Uterus (tissue), 4 donors: Measurements from ENCODE around the gene LRP1-AS. TPM values are rescaled to one million over a fixed set of nuclear protein-coding genes. Genes with fewer than 3 reads are reported as not detected.

Source experiments
- DNase-seq, 2 donors: peaks; one replicate each; pipeline ENCODE4 v3.0.0-alpha.2; 2019 to 2020
- H3K27ac ChIP-seq, 2 donors: fragments of 200-600 bp; sonication (generic); 1 replicate in 1 of 2; 2 replicates in 1 of 2; pipeline ENCODE4 v1.5.1; 2016 to 2018
- H3K27me3 ChIP-seq, 2 donors: fragments of 200-600 bp; sonication (generic); one replicate each; pipeline ENCODE4 v1.5.1; 2018 to 2019; ENCODE audit warnings: control low read depth in 1 of 2
- H3K36me3 ChIP-seq, 2 donors: fragments of 200-600 bp; sonication (generic); one replicate each; pipeline ENCODE4 v1.5.1; 2019; ENCODE audit warnings: control low read depth in 1 of 2
- H3K4me1 ChIP-seq, 2 donors: fragments of 200-600 bp; sonication (generic); one replicate each; pipeline ENCODE4 v1.5.1; 2018 to 2019; ENCODE audit warnings: control low read depth in 1 of 2
- H3K4me3 ChIP-seq, 2 donors: fragments of 200-600 bp; sonication (generic); 1 replicate in 1 of 2; 2 replicates in 1 of 2; pipeline ENCODE4 v1.5.1; 2018 to 2019; ENCODE audit warnings: mild to moderate bottlenecking in 1 of 2
- H3K9me3 ChIP-seq, 2 donors: fragments of 200-600 bp; sonication (generic); one replicate each; pipeline ENCODE4 v1.5.1; 2019; ENCODE audit warnings: control low read depth in 1 of 2
- POLR2A ChIP-seq, 2 donors: fragments of 450-650 bp; IDR thresholded peaks; one replicate each; pipeline ENCODE4 v1.6.1; 2016; ENCODE audit warnings: antibody characterized with exemption in 2 of 2, mild to moderate bottlenecking in 1 of 2, moderate library complexity in 1 of 2
- intact Hi-C: fragments of 100-400 bp; cut with DNase I; formaldehyde crosslinking; loops from one replicate; pipeline ENCODE4 v1.15.1; 2023; ENCODE audit warnings: low total_unique reads
- total RNA-seq, 4 donors: library from RNA; depleted of rRNA in 3 of 4; stranded (reverse); fragments of >200 nt in 3 of 4; gene quantifications; one replicate each; pipeline versions ENCODE4 v1.1.0 to v1.2.4, GENCODE V29; 2014 to 2023
- TF ChIP-seq, protein P1 (sequence below), 4 experiments: fragments of 200-600 bp in 2 of 4; fragments of 450-650 bp in 2 of 4; sonication (generic) in 2 of 4; IDR thresholded peaks; one replicate each; pipeline ENCODE4 v1.5.1; 2016 to 2019; ENCODE audit warnings: antibody characterized with exemption in 4 of 4, mild to moderate bottlenecking in 2 of 4, moderate library complexity in 1 of 4
- donor health status: DM: yes; HTN: yes; CAD: no.

LRP1-AS gene
- total RNA-seq, 4 donors from 2014 or later: not detected

DNA sequence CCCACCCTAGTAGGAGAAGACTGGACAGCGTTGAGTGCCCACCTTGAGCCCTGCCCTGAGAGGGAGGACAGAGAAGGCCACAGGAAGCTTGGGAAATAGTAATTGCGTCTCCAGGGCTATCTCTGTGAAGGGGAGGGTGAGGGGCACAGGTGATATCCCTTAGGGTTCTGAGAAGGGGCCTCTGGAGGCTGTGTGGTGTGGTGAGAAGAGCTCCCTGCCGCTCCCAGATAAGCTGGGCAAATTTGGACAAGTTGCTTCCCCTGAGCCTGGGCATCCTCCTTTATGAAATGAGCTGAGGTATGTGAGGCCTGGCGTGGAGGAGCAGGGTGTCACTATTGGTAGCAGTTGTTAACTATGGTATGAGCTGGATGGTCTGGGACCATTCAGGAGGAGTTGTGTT is 23.5 kb upstream of the LRP1-AS start:
- intact Hi-C loops: no loop called here
- H3K27me3 ChIP-seq: no peaks in the 10 kb centered on the region
- H3K4me1 ChIP-seq: no peaks in the 10 kb centered on the region
- no peak overlapping the region for H3K4me3 ChIP-seq
- no peaks in the 10 kb centered on the region for H3K9me3 ChIP-seq
- no peaks in the 10 kb centered on the region for H3K36me3 ChIP-seq
- no peak for DNase-seq
- peak overlapping the region; percentile 56 to 57 for H3K27ac ChIP-seq
- TF ChIP-seq, protein P1, sequence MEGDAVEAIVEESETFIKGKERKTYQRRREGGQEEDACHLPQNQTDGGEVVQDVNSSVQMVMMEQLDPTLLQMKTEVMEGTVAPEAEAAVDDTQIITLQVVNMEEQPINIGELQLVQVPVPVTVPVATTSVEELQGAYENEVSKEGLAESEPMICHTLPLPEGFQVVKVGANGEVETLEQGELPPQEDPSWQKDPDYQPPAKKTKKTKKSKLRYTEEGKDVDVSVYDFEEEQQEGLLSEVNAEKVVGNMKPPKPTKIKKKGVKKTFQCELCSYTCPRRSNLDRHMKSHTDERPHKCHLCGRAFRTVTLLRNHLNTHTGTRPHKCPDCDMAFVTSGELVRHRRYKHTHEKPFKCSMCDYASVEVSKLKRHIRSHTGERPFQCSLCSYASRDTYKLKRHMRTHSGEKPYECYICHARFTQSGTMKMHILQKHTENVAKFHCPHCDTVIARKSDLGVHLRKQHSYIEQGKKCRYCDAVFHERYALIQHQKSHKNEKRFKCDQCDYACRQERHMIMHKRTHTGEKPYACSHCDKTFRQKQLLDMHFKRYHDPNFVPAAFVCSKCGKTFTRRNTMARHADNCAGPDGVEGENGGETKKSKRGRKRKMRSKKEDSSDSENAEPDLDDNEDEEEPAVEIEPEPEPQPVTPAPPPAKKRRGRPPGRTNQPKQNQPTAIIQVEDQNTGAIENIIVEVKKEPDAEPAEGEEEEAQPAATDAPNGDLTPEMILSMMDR (IDR thresholded peaks at IDR 0.05): no peak
- TF ChIP-seq POLR2A (IDR thresholded peaks at IDR 0.05): no peak

DNA sequence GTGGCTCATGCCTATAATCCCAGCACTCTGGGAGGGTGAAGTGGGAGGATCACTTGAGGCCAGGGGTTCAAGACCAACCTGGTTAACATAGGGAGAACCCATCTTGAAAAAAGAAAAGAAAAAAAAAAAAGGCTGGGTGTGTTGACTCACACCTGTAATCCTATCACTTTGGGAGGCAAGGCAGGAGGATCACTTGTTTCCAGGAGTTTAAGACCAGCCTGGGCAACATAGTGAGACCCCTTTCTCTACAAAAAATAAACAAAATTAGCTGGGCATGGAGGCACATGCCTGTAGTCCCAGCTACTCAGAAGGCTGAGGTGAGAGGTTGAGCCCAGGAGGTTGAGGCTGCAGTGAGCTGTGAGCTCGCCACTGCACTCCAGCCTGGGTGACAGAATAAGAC is 23.0 kb upstream of the LRP1-AS start:
- no peak for TF ChIP-seq POLR2A (IDR thresholded peaks at IDR 0.05)
- TF ChIP-seq, protein P1 (IDR thresholded peaks at IDR 0.05): no peak
- intact Hi-C loops: no loop called here
- Histone ChIP-seq H3K27ac (peak overlapping the region in 1 of 2 donors; percentile 17), H3K27me3 (no peaks in the 10 kb centered on the region), H3K36me3 (no peaks in the 10 kb centered on the region), H3K4me3 (no peak overlapping the region), H3K4me1 (no peaks in the 10 kb centered on the region), H3K9me3 (no peaks in the 10 kb centered on the region)
- DNase-seq: no peak

DNA sequence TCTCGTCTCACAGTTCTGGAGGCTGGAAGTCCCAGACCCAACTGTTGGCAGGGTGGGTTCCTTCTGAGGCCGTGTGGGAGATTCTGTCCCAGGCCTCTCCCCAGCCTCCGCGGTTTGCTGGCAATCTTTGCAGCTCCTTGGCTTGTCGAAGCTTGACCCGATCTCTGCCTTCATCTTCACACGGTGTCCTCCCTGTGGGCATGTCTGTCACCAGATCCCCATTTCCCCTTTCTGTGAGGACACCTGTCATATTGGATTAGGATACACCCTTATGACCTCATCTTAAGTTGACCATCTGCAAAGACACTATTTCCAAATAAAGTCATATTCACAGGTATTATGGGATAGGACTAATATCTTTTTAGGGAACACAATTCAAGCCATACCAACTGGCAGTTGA is 22.6 kb upstream of the LRP1-AS start:
- DNase-seq: no peak
- intact Hi-C loops: no loop called here

DNA sequence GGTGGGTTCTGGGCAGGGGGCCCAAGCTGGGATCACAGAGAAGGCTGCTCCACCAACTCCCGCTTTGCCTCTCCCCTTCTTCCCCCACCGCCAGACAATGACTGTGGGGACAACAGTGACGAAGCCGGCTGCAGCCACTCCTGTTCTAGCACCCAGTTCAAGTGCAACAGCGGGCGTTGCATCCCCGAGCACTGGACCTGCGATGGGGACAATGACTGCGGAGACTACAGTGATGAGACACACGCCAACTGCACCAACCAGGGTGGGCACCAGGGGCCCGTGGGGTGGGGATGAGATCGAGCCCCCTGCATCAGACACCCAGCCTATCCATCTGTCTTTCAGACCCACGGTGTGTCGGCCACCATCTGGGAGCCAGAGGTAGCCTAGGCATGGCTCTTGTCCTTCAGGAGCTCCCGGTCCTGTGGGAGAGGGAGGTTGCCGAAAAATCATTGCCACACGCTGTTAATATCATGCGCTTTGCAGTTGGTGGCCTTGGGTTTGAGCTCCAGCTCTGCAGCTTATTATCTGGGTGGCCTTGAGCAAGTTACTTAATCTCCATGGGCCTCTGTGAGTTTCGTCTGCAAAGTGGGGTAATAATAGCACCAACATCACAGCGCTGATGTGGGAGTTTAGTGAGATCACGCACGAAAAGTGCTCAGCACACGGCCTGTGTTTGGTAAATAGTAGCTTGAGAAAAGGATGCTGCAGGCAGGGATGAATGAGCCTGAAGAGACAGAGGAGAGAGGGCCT is 21.8 kb upstream of the LRP1-AS start:
- H3K4me1 ChIP-seq: no peaks in the 10 kb centered on the region
- TF ChIP-seq POLR2A (IDR thresholded peaks at IDR 0.05): no peak
- TF ChIP-seq, protein P1 (IDR thresholded peaks at IDR 0.05): no peak
- no peak overlapping the region for H3K4me3 ChIP-seq
- no peaks in the 10 kb centered on the region for H3K9me3 ChIP-seq
- H3K27ac ChIP-seq: peak overlapping the region in 1 of 2 donors; percentile 17
- H3K27me3 ChIP-seq: no peaks in the 10 kb centered on the region
- intact Hi-C loops: no loop called here
- DNase-seq: no peak
- H3K36me3 ChIP-seq: no peaks in the 10 kb centered on the region

More for the DNA sequence above, 22.6 kb upstream of the LRP1-AS start:
- H3K9me3 ChIP-seq: no peaks in the 10 kb centered on the region
- peak overlapping the region in 1 of 2 donors; percentile 17 for H3K27ac ChIP-seq
- H3K4me3 ChIP-seq: no peak overlapping the region
- no peaks in the 10 kb centered on the region for H3K36me3 ChIP-seq
- H3K4me1 ChIP-seq: no peaks in the 10 kb centered on the region
- H3K27me3 ChIP-seq: no peaks in the 10 kb centered on the region
- TF ChIP-seq POLR2A (IDR thresholded peaks at IDR 0.05): no peak
- TF ChIP-seq, protein P1 (IDR thresholded peaks at IDR 0.05): no peak

DNA sequence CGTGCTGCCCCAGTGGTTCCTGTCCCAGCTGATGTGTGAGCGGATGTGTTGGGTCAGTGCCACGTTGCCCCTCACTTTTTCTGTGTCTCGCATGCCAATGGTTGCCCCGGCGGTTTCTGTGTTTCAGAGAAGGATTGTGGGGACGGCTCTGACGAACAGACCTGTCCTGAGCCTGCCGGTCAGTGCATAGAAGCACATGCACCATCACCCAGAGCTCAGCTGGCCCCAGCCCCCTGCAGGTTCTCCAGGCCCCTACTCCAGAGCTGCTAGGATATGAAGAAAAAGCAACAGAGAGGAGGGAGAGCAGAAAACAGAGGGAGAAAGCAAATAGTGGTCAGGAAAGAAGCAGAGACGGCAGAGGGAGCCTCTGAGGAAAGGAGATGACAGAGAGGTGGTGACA is 20.6 kb upstream of the LRP1-AS start:
- Histone ChIP-seq H3K4me3 (no peak overlapping the region), H3K27ac (no peak overlapping the region), H3K4me1 (no peaks in the 10 kb centered on the region), H3K36me3 (no peaks in the 10 kb centered on the region), H3K9me3 (no peaks in the 10 kb centered on the region), H3K27me3 (no peaks in the 10 kb centered on the region)
- no peak for DNase-seq
- intact Hi-C loops: no loop called here
- no peak for TF ChIP-seq POLR2A (IDR thresholded peaks at IDR 0.05)
- TF ChIP-seq, protein P1 (IDR thresholded peaks at IDR 0.05): no peak
